K562 (cell line): ENCODE measurements around the gene SREBF1. TPM values are rescaled to one million over a fixed set of nuclear protein-coding genes. Genes with fewer than 3 reads are reported as not detected.
A peak's percentile ranks its signal among the peaks of the same experiment; 100 is the strongest.

Source experiments
- ATF2 ChIP-seq: sonication (generic); formaldehyde crosslinking; IDR thresholded peaks from 2 replicates; pipeline ENCODE4 v1.8.1; 2022; ENCODE audit warnings: missing genetic modification reagents
- CCNT2 ChIP-seq: IDR thresholded peaks from 2 replicates; pipeline ENCODE4 v1.6.1; 2011; ENCODE audit warnings: borderline replicate concordance, low read depth, mild to moderate bottlenecking, moderate library complexity, mixed read lengths, low read length; ENCODE audit not compliant: insufficient read length; ENCODE audit errors: extremely low read depth
- HDAC2 ChIP-seq: fragments of 450-650 bp; IDR thresholded peaks from 2 replicates; pipeline ENCODE4 v1.6.1; 2016; ENCODE audit warnings: mild to moderate bottlenecking
- RBFOX2 ChIP-seq: fragments of 200-400 bp; formaldehyde crosslinking; IDR thresholded peaks from 2 replicates; pipeline ENCODE4 v1.6.1; 2017; ENCODE audit warnings: low read depth, mild to moderate bottlenecking, low read length, moderate library complexity
- SUPT5H ChIP-seq: fragments of 450-650 bp; IDR thresholded peaks from 2 replicates; pipeline ENCODE4 v1.6.1; 2016
- XRCC3 ChIP-seq: fragments of 450-650 bp; IDR thresholded peaks from 2 replicates; pipeline ENCODE4 v1.6.1; 2017; ENCODE audit warnings: mild to moderate bottlenecking, moderate library complexity
- ZNF518B ChIP-seq: fragments of 250-450 bp; sonication (Bioruptor Pico); IDR thresholded peaks from 2 replicates; pipeline ENCODE4 v1.5.0; 2021; ENCODE audit warnings: mild to moderate bottlenecking, moderate library complexity
- polyA plus RNA-seq, 8 experiments: library from polyadenylated mRNA; depleted of rRNA in 4 of 8; stranded (reverse) in 5 of 8; unstranded in 3 of 8; fragments of >200 nt; fragmentation: Nextera tagmentation in 2 of 8; fragmentation: Illumina TruSeq in 1 of 8; extraction: Ambion mirVana in 2 of 8; extraction: Trizol in 1 of 8; gene quantifications; 2 replicates each; pipeline versions ENCODE4 v1.2.1 to v1.2.3, GENCODE V29; 2011 to 2014; ENCODE audit warnings: inconsistent platforms in 1 of 8, missing spikeins in 1 of 8
- total RNA-seq, 7 experiments: library from RNA; depleted of rRNA in 6 of 7; stranded (reverse); fragments of >200 nt in 6 of 7; fragmentation: Illumina TruSeq in 2 of 7; extraction: Trizol in 2 of 7; gene quantifications; 2 replicates each; pipeline versions ENCODE4 v1.2.1 to v1.2.3, GENCODE V29; 2011 to 2021; ENCODE audit warnings: low replicate concordance in 1 of 7

The SREBF1 gene
- total and polyA plus RNA-seq, 9 of the 15 experiments (the other 6 are each of a cell fraction or from before 2014, with no cell fraction given) = 1.6 to 169 (median 69.4) TPM

GRCh38 chr17:17810084-17810894, 26.5 kb downstream of the SREBF1 start (continued):
- TF ChIP-seq ATF2 (CRISPR knock-in tag) (no peak), XRCC3 (no peak), HDAC2 (no peak), RBFOX2 (peak; percentile 52; the same call in 1 of the 2 replicates), CCNT2 (peak; percentile 52), ZNF518B (CRISPR knock-in tag) (no peak), SUPT5H (peak; percentile 60; the same call in 1 of the 2 replicates)
